T-helper 2 cell treated with Interferon-gamma antibody and Interleukin-4, amounts not matched to agents 5 μg/mL and 100 μg/mL, for 36 hours (primary cell): ENCODE measurements around the gene HDGFL2.
A peak's percentile ranks its signal among the peaks of the same experiment; 100 is the strongest.

Experiments
- DNase-seq: peaks from one replicate; pipeline ENCODE4 v3.0.0; 2021; ENCODE audit warnings: low spot score
- H3K27ac Mint-ChIP-seq: one replicate; pipeline ENCODE4 v1.8.0; 2021; ENCODE audit warnings: mild to moderate bottlenecking, mixed read lengths
- H3K27me3 Mint-ChIP-seq: one replicate; pipeline ENCODE4 v1.8.0; 2021; ENCODE audit warnings: low read depth, mixed read lengths
- H3K36me3 Mint-ChIP-seq: one replicate; pipeline ENCODE4 v1.8.0; 2021; ENCODE audit warnings: low read depth, mixed read lengths
- H3K4me1 Mint-ChIP-seq: one replicate; pipeline ENCODE4 v1.8.0; 2021; ENCODE audit warnings: low read depth, mixed read lengths
- H3K4me3 Mint-ChIP-seq: one replicate; pipeline ENCODE4 v1.8.0; 2022; ENCODE audit warnings: mild to moderate bottlenecking, moderate library complexity, mixed read lengths
- H3K9me3 Mint-ChIP-seq: one replicate; pipeline ENCODE4 v1.8.0; 2021; ENCODE audit warnings: mixed read lengths

The HDGFL2 gene

DNA sequence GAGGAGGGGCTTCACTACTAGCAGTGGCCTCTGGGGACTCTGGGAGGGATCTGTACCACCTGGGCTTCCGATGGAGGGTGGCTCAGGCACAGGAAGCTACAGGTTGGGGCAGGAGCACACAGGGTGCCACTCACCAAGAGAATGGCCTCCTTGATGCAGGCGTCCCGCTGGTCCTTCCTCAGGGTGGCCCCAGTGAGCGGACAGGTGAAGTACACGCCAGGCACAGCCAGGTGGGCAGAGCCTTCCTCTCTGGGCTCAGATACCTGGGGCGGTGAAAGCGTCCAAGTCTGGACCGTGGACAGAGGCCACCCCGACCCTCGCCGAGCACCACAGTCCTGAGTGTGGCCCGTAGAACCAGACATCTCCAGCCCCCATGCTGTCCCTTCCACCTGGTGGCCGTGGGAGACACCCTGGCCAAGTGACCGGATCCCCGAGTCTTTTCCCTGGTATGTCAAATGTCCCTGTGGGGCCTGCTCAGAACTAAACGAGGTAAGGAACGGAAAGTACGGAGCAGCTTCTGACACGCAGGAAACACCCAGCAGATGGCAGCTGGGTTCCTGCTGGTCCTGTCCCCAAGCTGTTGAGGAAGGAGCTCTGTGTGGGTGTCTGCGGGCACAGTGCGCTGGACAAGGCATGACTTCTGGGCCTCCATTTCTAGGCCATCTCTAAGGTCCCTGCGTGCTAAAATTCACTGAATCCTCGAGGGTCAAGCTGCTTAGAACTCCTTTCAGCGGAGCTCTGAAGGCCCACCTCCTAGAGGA is 19.7 kb upstream of the HDGFL2 start:
- Mint-ChIP-seq H3K27me3 (no peaks in the 10 kb centered on the region), H3K27ac (no peak overlapping the region), H3K4me1 (peaks cover 9% of the 10 kb centered on the region), H3K4me3 (no peak overlapping the region), H3K9me3 (no peaks in the 10 kb centered on the region), H3K36me3 (peaks cover 15% of the 10 kb centered on the region)
- DNase-seq, result no peak

GRCh38 chr19:4453232-4454179 is 18.6 kb upstream of the HDGFL2 start:
- H3K4me1 Mint-ChIP-seq, result peaks cover 13% of the 10 kb centered on the region
- H3K9me3 Mint-ChIP-seq, result no peaks in the 10 kb centered on the region
- H3K27ac Mint-ChIP-seq, result no peak overlapping the region
- no peak for DNase-seq
- H3K36me3 Mint-ChIP-seq, result peaks cover 14% of the 10 kb centered on the region
- no peak overlapping the region for H3K4me3 Mint-ChIP-seq
- H3K27me3 Mint-ChIP-seq, result no peaks in the 10 kb centered on the region

- H3K4me1 Mint-ChIP-seq, result peaks cover 13% of the 10 kb centered on the region
- peaks cover 4% of the 10 kb centered on the region for H3K36me3 Mint-ChIP-seq
- no peak for DNase-seq
- no peak overlapping the region for H3K27ac Mint-ChIP-seq
- no peaks in the 10 kb centered on the region for H3K27me3 Mint-ChIP-seq
- H3K9me3 Mint-ChIP-seq, result no peaks in the 10 kb centered on the region
- H3K4me3 Mint-ChIP-seq, result no peak overlapping the region
Observed at GRCh38 chr19:4454747-4455718, 17.1 kb upstream of the HDGFL2 start.

- Mint-ChIP-seq H3K27me3 (no peaks in the 10 kb centered on the region), H3K27ac (peak overlapping the region; percentile 81), H3K4me3 (peak overlapping the region; percentile 94), H3K4me1 (peaks cover 13% of the 10 kb centered on the region), H3K9me3 (no peaks in the 10 kb centered on the region), H3K36me3 (peaks cover under 1% of the 10 kb centered on the region)
- DNase-seq, result no peak
Observed at GRCh38 chr19:4455719-4456475, 16.2 kb upstream of the HDGFL2 start.

- Mint-ChIP-seq H3K4me3 (peak overlapping the region; percentile 94), H3K27me3 (no peaks in the 10 kb centered on the region), H3K9me3 (no peaks in the 10 kb centered on the region), H3K4me1 (peaks cover 13% of the 10 kb centered on the region), H3K36me3 (no peaks in the 10 kb centered on the region), H3K27ac (peak overlapping the region; percentile 81)
- no peak for DNase-seq
Observed at GRCh38 chr19:4456476-4456842, 15.6 kb upstream of the HDGFL2 start.

GRCh38 chr19:4456843-4457653 is 15.0 kb upstream of the HDGFL2 start:
- H3K36me3 Mint-ChIP-seq, result no peaks in the 10 kb centered on the region
- peak overlapping the region; percentile 81 for H3K27ac Mint-ChIP-seq
- H3K27me3 Mint-ChIP-seq, result no peaks in the 10 kb centered on the region
- peak overlapping the region; percentile 94 for H3K4me3 Mint-ChIP-seq
- H3K9me3 Mint-ChIP-seq, result no peaks in the 10 kb centered on the region
- H3K4me1 Mint-ChIP-seq, result peaks cover 13% of the 10 kb centered on the region
- DNase-seq, result no peak

DNA sequence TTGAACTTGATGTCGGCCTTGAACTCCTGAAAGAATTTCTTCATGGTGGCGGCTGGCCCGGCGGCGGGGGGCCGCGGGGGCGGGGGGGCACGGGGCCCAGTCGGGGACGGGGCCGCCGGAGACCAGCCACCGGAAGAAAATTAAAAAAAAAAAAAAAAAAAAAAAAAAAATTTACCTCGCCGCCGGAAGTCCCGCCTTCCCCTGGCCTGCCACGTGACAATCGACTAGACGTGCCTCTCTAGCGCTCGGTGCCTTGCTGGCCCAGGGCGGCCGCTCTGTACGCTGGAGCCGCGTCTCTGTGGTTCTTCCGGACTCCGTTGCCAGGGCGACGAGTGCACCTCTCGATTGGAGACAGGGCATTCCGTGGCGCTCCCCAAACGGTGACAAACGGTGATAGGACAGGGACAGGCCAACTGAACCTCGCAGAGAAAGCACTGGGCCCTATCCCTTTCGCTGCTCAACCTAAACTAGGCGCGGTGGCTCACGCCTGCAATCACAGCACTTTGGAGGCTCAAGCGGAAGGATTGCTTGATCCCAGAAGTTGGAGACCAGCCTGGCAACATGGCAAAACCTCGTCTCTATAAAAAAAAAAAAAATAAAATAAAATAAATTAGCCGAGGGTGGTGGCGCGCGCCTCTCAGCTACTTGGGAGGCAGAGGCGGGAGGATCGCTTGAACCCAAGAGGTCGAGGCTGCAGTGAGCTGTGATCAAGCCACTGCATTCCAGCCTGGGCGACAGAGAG is 14.3 kb upstream of the HDGFL2 start, which contains the start of gene UBXN6:
Gene UBXN6 (minus strand): TSS at position 141 of the 742 bp plus-strand sequence. CDS start 97 bp downstream, at position 44.
- Mint-ChIP-seq H3K27me3 (no peaks in the 10 kb centered on the region), H3K9me3 (no peaks in the 10 kb centered on the region), H3K36me3 (no peaks in the 10 kb centered on the region), H3K27ac (peak within 1 kb of the TSS; percentile 88), H3K4me1 (peaks cover 13% of the 10 kb centered on the region), H3K4me3 (peak within 1 kb of the TSS; percentile 94)
- DNase-seq, result peak; percentile 99

GRCh38 chr19:4464815-4465581 is 7.1 kb upstream of the HDGFL2 start:
- H3K4me3 Mint-ChIP-seq, result no peak overlapping the region
- H3K36me3 Mint-ChIP-seq, result no peaks in the 10 kb centered on the region
- H3K9me3 Mint-ChIP-seq, result no peaks in the 10 kb centered on the region
- H3K27me3 Mint-ChIP-seq, result no peaks in the 10 kb centered on the region
- H3K4me1 Mint-ChIP-seq, result peaks cover 2% of the 10 kb centered on the region
- H3K27ac Mint-ChIP-seq, result no peak overlapping the region
- no peak for DNase-seq

DNA sequence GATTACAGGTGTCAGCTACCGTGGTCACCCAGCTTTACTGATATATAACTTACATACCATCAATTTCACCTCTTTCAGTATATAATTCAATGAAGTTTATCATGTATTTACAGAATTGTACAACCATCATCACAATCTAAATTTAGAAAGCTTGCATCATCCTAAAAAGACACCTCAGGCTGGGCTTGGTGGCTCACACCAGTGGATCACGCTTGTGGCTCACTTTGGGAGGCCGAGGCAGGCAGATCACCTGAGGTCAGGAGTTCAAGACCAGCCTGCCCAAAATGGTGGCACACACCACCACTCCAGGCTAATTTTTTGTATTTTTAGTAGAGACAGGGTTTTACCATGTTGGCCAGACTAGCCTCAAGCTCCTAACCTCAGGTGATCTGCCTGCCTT is 4.3 kb upstream of the HDGFL2 start:
- no peaks in the 10 kb centered on the region for H3K36me3 Mint-ChIP-seq
- DNase-seq, result no peak
- no peaks in the 10 kb centered on the region for H3K9me3 Mint-ChIP-seq
- H3K4me3 Mint-ChIP-seq, result no peak overlapping the region
- peaks cover 7% of the 10 kb centered on the region for H3K4me1 Mint-ChIP-seq
- H3K27ac Mint-ChIP-seq, result no peak overlapping the region
- no peaks in the 10 kb centered on the region for H3K27me3 Mint-ChIP-seq

DNA sequence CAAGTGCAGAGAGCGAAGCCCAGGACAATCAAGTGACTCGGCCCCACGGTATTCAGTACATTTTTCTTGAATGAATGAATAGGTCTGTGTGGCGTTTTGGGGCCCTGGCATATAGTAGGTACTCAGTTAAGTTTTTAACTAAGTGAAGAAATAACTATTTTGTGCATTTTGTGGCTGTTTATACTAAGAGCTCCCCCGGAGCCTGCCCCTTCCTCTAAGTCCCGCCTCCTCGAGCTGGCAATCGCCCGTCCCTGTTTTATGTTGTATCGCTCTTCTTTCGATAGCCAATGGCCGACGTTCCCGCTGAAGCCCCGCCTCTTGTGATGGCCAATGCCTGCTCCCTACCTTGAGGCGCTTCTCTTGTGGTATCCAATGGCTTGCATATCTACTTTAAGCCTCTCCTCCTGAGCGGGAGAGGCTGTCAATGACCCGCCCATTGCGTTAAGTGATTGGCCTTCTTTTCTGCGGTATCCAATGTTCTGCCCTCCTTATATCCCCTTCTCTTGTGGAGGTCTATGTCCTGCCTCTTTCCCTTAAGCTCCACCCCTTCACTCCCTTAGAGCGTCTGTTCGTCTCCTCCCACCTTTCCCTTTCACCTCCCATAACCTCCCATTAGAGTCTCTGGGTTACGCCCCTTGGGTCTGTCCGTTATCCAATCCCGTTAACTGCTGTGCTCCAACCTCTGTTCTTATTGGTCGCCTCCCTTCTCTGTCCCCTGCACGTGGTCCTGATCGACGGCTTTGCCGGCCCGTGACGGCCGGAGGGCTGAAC is 509 bp upstream of the HDGFL2 start:
- peak; percentile 98 for DNase-seq
- H3K27ac Mint-ChIP-seq, result no peak overlapping the region
- no peaks in the 10 kb centered on the region for H3K9me3 Mint-ChIP-seq
- H3K27me3 Mint-ChIP-seq, result no peaks in the 10 kb centered on the region
- H3K36me3 Mint-ChIP-seq, result peaks cover 2% of the 10 kb centered on the region
- peaks cover 22% of the 10 kb centered on the region for H3K4me1 Mint-ChIP-seq
- H3K4me3 Mint-ChIP-seq, result no peak overlapping the region
